ENCODE data around the gene MNAT1.

DNA sequence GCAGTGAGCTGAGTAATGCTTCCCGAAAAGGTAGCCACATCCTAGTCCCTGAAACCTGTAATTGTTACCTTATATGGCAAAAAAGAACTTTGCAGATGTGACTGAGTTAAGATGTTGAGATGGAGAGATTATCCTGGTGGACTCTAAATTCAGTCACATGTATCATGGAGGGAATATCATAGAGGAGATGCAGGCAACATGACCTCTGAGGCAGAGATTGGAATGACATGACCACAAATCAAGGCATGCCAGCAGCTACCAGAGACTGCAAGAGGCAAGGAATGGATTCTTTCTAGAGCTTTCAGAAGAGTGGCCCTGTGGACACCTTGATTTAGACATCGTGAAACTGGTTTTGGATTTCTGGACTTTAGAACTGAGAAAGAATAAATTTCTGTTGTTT, 265.0 kb downstream of the MNAT1 start:
- TF ChIP-seq, protein P1, sequence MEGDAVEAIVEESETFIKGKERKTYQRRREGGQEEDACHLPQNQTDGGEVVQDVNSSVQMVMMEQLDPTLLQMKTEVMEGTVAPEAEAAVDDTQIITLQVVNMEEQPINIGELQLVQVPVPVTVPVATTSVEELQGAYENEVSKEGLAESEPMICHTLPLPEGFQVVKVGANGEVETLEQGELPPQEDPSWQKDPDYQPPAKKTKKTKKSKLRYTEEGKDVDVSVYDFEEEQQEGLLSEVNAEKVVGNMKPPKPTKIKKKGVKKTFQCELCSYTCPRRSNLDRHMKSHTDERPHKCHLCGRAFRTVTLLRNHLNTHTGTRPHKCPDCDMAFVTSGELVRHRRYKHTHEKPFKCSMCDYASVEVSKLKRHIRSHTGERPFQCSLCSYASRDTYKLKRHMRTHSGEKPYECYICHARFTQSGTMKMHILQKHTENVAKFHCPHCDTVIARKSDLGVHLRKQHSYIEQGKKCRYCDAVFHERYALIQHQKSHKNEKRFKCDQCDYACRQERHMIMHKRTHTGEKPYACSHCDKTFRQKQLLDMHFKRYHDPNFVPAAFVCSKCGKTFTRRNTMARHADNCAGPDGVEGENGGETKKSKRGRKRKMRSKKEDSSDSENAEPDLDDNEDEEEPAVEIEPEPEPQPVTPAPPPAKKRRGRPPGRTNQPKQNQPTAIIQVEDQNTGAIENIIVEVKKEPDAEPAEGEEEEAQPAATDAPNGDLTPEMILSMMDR (IDR thresholded peaks at IDR 0.05), result no peak
- TF ChIP-seq MEF2A (IDR thresholded peaks at IDR 0.05; ENCODE audit: borderline replicate concordance, low read depth) (no peak), TEAD4 (IDR thresholded peaks at IDR 0.05; ENCODE audit: borderline replicate concordance, insufficient read depth) (no peak), GABPA (IDR thresholded peaks at IDR 0.05; ENCODE audit: low read depth) (no peak), NRF1 (IDR thresholded peaks at IDR 0.05; ENCODE audit: low read depth, low read length) (no peak), POLR2AphosphoS5 (IDR thresholded peaks at IDR 0.05; ENCODE audit: low read depth, low read length) (no peak), GATA2 (CRISPR knock-in tag; IDR thresholded peaks at IDR 0.05) (no peak), TCF12 (IDR thresholded peaks at IDR 0.05) (no peak), SMC3 (IDR thresholded peaks at IDR 0.05; ENCODE audit: low read depth, low read length) (no peak), RCOR1 (IDR thresholded peaks at IDR 0.05; ENCODE audit: low read length) (no peak), YY1 (IDR thresholded peaks at IDR 0.05; ENCODE audit: low read depth) (no peak), RFX5 (IDR thresholded peaks at IDR 0.05; ENCODE audit: low read length) (no peak)
- TF ChIP-seq, protein P2, sequence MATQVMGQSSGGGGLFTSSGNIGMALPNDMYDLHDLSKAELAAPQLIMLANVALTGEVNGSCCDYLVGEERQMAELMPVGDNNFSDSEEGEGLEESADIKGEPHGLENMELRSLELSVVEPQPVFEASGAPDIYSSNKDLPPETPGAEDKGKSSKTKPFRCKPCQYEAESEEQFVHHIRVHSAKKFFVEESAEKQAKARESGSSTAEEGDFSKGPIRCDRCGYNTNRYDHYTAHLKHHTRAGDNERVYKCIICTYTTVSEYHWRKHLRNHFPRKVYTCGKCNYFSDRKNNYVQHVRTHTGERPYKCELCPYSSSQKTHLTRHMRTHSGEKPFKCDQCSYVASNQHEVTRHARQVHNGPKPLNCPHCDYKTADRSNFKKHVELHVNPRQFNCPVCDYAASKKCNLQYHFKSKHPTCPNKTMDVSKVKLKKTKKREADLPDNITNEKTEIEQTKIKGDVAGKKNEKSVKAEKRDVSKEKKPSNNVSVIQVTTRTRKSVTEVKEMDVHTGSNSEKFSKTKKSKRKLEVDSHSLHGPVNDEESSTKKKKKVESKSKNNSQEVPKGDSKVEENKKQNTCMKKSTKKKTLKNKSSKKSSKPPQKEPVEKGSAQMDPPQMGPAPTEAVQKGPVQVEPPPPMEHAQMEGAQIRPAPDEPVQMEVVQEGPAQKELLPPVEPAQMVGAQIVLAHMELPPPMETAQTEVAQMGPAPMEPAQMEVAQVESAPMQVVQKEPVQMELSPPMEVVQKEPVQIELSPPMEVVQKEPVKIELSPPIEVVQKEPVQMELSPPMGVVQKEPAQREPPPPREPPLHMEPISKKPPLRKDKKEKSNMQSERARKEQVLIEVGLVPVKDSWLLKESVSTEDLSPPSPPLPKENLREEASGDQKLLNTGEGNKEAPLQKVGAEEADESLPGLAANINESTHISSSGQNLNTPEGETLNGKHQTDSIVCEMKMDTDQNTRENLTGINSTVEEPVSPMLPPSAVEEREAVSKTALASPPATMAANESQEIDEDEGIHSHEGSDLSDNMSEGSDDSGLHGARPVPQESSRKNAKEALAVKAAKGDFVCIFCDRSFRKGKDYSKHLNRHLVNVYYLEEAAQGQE (IDR thresholded peaks at IDR 0.05; ENCODE audit: low read depth, low read length), result no peak
- TF ChIP-seq, protein P3, sequence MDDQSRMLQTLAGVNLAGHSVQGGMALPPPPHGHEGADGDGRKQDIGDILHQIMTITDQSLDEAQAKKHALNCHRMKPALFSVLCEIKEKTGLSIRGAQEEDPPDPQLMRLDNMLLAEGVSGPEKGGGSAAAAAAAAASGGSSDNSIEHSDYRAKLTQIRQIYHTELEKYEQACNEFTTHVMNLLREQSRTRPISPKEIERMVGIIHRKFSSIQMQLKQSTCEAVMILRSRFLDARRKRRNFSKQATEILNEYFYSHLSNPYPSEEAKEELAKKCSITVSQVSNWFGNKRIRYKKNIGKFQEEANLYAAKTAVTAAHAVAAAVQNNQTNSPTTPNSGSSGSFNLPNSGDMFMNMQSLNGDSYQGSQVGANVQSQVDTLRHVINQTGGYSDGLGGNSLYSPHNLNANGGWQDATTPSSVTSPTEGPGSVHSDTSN (IDR thresholded peaks at IDR 0.05), result no peak
